ENCODE measurements around the gene HOXB6.

Gene HOXB6

DNA sequence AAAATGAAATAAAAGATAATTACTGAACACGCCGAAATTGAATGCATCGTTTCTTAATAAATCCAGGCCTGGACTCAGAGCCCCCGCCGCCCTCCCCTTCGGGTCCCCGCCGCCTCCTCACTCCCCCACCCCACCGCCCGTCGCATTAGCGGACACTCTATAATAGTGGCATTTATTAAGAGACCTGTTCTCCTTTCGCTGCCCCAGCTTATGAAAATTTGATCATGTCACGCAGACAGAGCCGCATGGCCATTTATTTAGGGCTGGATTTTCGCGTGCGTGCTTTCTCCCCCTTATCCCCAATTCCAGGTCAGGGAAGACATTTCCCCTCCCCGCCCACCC is 53.6 kb downstream of the HOXB6 start:
- no peak for DNase-seq

DNA sequence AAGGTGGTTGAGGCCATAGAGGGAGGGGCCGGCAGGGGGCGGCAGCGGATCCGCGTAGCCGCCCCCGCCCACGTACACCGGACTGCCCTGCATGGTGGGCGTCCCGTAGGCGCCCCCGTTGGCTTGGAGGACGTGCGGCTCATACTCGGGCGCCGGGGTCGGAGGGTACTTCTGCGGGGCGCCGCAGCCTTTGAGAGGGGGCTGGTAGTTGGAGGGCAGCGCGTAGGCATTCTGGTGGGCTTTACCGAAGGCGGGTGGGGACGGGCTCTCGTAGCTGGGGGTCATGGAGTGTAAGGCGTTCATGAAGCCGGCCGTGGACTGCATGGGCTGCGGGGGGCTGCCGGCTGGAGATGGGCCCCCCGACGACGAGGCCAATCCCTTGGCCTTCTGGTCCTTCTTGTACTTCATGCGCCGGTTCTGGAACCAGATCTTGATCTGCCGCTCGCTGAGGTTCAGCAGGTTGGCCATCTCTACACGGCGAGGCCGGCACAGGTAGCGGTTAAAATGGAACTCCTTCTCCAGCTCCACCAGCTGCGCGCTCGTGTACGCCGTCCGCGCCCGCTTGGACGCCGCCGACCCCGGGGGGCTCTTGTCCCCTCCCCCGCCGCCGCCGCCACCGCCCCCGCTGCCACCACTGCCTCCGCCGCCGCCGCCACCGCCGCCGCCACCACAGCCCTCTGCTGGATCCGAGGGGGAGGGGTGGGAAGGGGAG is 54.1 kb downstream of the HOXB6 start:
- DNase-seq = no peak

DNA sequence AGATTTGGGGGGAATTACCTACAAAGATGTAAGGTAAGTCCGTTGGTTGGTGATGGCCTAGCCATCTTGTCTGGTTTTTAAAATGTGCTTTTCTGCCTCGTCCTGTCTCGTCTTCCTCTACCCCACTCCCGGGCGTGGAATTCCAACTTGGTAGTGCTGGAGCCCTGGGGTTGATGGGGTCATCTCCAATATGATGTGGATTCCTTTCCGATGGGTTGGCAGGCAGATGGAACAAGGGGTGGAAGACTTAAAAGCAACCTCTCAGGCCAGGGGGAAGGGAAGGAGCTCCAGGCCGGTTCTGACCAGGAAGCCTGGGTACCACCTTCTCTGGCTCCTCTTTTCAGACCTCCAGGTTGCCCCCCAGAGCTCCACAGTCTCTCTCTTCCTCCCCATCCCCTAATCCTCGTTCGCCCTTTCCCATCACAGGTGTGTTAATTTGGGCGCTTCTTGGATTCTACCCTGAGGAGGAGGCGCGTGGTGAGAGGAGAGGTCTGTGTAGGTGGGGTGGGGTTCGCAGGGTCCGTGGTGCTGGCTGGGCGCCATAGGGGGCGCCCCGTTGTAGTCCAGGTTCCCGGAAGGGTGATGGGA is 54.8 kb downstream of the HOXB6 start:
- DNase-seq = no peak

DNA sequence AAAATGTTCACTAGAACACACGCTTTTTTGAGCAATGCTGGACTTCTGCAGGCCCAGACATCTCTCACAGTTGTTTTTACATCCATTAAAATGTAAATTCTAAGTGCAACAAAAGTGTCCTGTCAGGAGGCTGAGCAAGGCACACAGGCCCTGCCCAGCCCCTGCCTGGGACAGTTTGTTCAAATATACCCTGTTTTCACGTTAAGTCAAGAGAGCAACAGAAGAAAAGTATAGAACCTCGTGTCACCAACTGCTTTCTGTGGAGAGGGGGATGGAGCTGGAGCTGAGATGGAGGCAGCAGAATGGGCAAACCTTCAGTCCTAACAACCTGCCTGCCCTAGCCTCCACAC is 55.5 kb downstream of the HOXB6 start:
- DNase-seq = no peak

DNA sequence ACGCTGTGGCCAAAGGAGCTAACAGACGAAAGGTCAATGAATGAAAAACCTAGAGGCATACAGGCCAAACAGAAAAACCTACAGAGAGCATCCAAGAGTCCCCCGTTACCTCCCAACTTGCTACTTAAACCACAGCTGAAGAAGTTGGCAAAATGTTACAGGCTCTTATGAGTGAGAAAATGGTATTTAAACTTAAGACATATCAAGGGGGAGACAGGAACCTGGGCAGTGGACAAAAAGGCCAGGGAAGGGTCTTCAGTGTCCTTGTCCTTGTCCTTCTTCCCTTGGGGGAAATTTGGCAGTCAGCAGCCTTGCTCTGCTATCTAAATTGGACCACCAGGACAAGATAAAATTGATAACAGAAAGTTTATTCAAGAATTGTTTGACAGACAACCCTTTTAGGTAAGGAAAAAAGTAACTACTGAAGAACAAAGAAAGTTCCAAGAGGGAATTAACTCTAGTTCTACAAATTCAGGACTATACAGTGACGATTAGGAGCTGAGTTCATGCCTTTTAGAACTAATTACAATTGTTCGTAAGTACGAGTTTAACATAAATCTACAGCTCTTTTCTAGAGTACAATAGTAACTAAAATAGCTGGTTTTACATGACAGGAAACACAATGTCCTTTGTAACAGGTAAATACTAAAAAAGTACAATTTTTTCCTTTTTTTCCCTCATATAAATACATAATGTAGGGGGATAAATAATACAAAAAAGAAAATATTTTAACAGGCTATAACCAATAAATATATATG is 56.1 kb downstream of the HOXB6 start:
- no peak for DNase-seq

DNA sequence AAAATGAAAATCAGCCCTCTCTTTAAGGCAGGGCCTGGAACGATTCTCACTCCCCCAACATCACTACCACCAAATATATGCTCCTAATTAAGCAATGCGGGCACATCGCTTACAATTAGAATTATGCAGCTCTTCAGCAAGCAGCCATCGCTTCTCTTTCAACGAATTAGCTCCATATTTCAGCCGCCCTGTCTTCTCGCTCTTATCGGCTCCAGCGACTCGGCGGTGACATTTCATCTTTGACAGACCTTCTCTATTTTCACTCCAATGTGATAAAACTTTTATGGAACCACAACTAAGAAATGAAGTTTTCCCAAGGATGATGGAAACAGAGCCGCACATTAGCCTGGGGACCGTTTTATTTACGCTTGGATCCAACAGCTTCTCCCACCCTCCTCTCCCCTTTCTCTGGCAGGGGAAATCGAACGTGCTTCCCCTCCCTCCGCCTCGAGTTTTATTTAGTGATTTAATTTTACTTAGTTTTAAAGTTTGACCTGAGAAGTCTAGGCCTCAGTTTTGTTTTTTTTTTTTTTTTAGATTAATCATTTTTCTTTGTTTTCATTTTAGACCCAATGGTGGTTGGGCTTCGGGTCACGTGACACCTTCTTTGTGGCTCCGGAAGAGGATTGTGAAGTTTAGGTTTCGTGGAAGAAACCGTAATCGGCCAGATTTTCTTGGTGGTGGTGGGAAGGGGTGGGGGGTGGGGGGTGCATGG is 56.8 kb downstream of the HOXB6 start:
- no peak for DNase-seq

DNA sequence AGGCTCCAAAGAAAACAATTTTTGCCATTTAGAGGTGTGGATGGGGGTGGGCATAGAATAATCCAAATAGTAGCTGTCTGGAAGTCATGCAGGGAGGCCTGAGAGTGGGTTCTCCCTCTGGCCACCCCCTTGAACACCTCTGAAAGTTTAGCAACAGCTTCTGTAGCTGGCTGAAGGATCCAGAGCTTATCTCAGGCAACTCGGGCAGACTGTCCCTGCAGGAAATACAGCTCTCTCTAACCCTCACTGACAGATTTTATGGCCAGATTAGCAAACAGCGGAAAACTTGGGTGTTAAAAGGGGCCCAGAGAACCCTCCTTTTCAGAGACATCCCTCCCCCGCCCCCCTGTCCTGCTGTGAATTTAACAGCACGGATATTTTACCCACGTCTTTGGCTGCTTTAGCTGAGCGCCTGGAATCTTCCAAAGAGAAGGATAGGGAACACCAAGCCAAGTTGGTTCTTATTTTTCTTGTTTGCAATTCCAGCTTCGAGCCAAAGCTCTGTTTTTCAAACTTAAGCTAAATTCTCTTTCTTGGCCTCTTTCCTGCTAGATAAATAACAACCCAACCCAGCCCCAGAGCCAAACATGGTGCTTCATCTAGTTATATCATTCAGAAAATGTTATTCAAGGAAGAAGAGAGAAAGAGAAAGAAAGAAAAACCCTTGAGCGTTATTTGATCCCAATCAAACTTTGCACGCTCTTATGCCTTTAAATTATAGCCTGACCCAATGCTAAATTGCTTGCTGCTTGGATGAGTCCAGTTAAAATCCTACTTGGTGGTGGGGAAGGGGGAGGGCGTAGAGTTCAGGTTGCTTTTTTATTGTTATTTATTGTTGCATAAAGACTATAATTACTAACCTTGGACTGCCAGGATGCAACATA is 57.6 kb downstream of the HOXB6 start:
- DNase-seq = no peak

DNA sequence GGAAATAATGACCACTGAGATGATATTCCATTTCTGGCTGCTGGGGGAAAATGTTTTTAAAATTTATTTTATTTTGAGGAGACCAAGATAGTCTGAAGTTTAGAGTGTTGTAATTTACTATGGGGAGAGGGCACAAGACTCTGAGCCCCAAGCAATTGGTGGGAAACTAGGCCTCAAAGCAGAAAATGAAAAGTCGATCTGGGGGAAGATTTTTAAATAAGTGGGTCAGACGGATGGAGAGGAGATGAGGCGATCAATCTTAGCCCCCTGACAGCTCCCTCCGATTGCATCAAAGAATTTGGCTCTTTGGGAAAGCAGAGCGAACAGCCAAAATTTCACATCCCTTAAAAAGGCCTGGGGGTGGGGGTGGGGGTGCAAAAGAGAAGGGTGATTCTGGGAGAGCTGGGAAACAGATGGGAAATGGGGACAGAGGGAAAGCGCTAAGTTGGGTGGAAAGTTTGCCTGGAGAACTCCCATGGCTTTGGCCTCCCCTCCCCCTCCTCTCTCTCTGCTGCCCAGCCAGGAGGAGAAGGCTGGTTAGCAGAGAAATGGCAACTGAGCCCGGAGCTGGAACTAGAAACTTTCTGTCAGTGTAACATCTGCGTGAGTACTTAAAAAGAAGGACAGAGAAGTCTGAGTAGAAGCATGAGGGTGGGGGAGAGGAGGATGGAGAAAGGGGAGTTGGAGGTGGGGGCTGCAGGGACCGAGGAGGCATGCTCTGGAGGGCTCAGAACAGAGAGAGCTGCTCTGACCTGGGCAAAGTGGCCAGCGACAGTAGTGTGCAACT is 58.5 kb downstream of the HOXB6 start:
- no peak for DNase-seq

Data from NCI-H2171 treated with DMSO at 0.1 percent for 48 hours (cell line).